Smooth muscle cell (in vitro differentiated cells): ENCODE results near the gene NKX6-2. TPM values are rescaled to one million over a fixed set of nuclear protein-coding genes. Genes with fewer than 3 reads are reported as not detected.
"Not testable (repeated sequence)": the region's sequence is repeated elsewhere in the genome, so short reads cannot be mapped to it uniquely, and the experiment has no call there.

ENCODE experiments used
- DNase-seq: peaks from one replicate; lab custom pipeline; 2025; ENCODE audit not compliant: unreplicated experiment; lab: John Stamatoyannopoulos, UW
- H2AFZ ChIP-seq: fragments of 200-600 bp; sonication (generic); 2 replicates; pipeline ENCODE4 v1.6.0; 2016; ENCODE audit warnings: antibody characterized with exemption, low read depth, mild to moderate bottlenecking
- H3F3A ChIP-seq: fragments of 200-600 bp; sonication (generic); 2 replicates; pipeline ENCODE4 v1.6.0; 2017; ENCODE audit warnings: antibody characterized with exemption, low read depth
- H3K27ac ChIP-seq: fragments of 200-600 bp; sonication (generic); 2 replicates; pipeline ENCODE4 v1.5.1; 2016; ENCODE audit warnings: low read depth, mild to moderate bottlenecking
- H3K27me3 ChIP-seq: fragments of 200-600 bp; sonication (generic); 2 replicates; pipeline ENCODE4 v1.6.1; 2016; ENCODE audit warnings: low read depth, mild to moderate bottlenecking
- H3K36me3 ChIP-seq: fragments of 200-600 bp; sonication (generic); 2 replicates; pipeline ENCODE4 v1.5.1; 2016; ENCODE audit warnings: low read depth
- H3K4me1 ChIP-seq: fragments of 200-600 bp; sonication (generic); 2 replicates; pipeline ENCODE4 v1.5.1; 2016; ENCODE audit warnings: low read depth
- H3K4me2 ChIP-seq: fragments of 200-600 bp; sonication (generic); 2 replicates; pipeline ENCODE4 v1.6.0; 2016; ENCODE audit warnings: mild to moderate bottlenecking
- H3K4me3 ChIP-seq: fragments of 200-600 bp; sonication (generic); 2 replicates; pipeline ENCODE4 v1.5.1; 2016; ENCODE audit warnings: mild to moderate bottlenecking
- H3K79me2 ChIP-seq: fragments of 200-600 bp; sonication (generic); 2 replicates; pipeline ENCODE4 v1.6.0; 2016; ENCODE audit warnings: low read depth, mild to moderate bottlenecking
- H3K9ac ChIP-seq: fragments of 200-600 bp; sonication (generic); 2 replicates; pipeline ENCODE4 v1.6.0; 2016; ENCODE audit warnings: low read depth
- H3K9me3 ChIP-seq: fragments of 200-600 bp; sonication (generic); replicated peaks from 2 replicates; pipeline ENCODE4 v1.5.1; 2016; ENCODE audit warnings: low read depth
- H4K20me1 ChIP-seq: fragments of 200-600 bp; sonication (generic); 2 replicates; pipeline ENCODE4 v1.6.0; 2016; ENCODE audit warnings: low read depth
- WGBS: methylation state at CpG from one replicate; pipeline ENCODE4 v1.1.7; 2016; ENCODE audit warnings: low lambda C conversion rate; 5-methylcytosine and 5-hydroxymethylcytosine counted together
- polyA plus RNA-seq: library from polyadenylated mRNA; unstranded; fragments of >200 nt; fragmentation: Nextera tagmentation; extraction: Ambion mirVana; gene quantifications from 2 replicates; pipeline ENCODE4 v1.2.1, GENCODE V29; 2016
- total RNA-seq: library from RNA; depleted of rRNA; stranded (reverse); fragments of >200 nt; gene quantifications from 2 replicates; pipeline ENCODE4 v1.2.3, GENCODE V29; 2014
- TF ChIP-seq, protein P1 (sequence below): fragments of 200-600 bp; sonication (generic); IDR thresholded peaks from 2 replicates; pipeline ENCODE4 v1.5.1; 2017; ENCODE audit warnings: borderline replicate concordance, mild to moderate bottlenecking, antibody characterized with exemption; ENCODE audit not compliant: insufficient read depth, poor library complexity, severe bottlenecking

Gene NKX6-2
- total and polyA plus RNA-seq, 2 experiments from 2014 or later: 12.7 TPM; not detected in 1

GRCh38 chr10:132802048-132802447 is 16.1 kb upstream of the NKX6-2 start:
- 96% methylated on average over 8 of the region's 8 CpGs for WGBS
- H3K9ac ChIP-seq: no peak overlapping the region

GRCh38 chr10:132799865-132800264 is 13.9 kb upstream of the NKX6-2 start:
- no peaks in the 10 kb centered on the region for H3F3A ChIP-seq
- no peaks in the 10 kb centered on the region for H3K9me3 ChIP-seq
- H3K27ac ChIP-seq: no peak overlapping the region
- H2AFZ ChIP-seq: no peak overlapping the region
- H3K4me3 ChIP-seq: no peak overlapping the region
- H3K27me3 ChIP-seq: peaks cover 5% of the 10 kb centered on the region
- no peaks in the 10 kb centered on the region for H3K36me3 ChIP-seq
- no peaks in the 10 kb centered on the region for H4K20me1 ChIP-seq
- H3K9ac ChIP-seq: no peak overlapping the region
- TF ChIP-seq, protein P1, sequence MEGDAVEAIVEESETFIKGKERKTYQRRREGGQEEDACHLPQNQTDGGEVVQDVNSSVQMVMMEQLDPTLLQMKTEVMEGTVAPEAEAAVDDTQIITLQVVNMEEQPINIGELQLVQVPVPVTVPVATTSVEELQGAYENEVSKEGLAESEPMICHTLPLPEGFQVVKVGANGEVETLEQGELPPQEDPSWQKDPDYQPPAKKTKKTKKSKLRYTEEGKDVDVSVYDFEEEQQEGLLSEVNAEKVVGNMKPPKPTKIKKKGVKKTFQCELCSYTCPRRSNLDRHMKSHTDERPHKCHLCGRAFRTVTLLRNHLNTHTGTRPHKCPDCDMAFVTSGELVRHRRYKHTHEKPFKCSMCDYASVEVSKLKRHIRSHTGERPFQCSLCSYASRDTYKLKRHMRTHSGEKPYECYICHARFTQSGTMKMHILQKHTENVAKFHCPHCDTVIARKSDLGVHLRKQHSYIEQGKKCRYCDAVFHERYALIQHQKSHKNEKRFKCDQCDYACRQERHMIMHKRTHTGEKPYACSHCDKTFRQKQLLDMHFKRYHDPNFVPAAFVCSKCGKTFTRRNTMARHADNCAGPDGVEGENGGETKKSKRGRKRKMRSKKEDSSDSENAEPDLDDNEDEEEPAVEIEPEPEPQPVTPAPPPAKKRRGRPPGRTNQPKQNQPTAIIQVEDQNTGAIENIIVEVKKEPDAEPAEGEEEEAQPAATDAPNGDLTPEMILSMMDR: no peak
- no peaks in the 10 kb centered on the region for H3K4me1 ChIP-seq
- DNase-seq: no peak
- no peak overlapping the region for H3K4me2 ChIP-seq
- WGBS: 95% methylated on average over 11 of the region's 11 CpGs
- no peaks in the 10 kb centered on the region for H3K79me2 ChIP-seq

More at GRCh38 chr10:132802048-132802447, 16.1 kb upstream of the NKX6-2 start:
- Histone ChIP-seq H3K4me2 (no peak overlapping the region), H3K27me3 (no peaks in the 10 kb centered on the region), H3K4me1 (no peaks in the 10 kb centered on the region), H3K9me3 (no peaks in the 10 kb centered on the region), H3K27ac (no peak overlapping the region), H4K20me1 (no peaks in the 10 kb centered on the region), H3K36me3 (no peaks in the 10 kb centered on the region), H3K4me3 (no peak overlapping the region), H3F3A (no peaks in the 10 kb centered on the region), H2AFZ (no peak overlapping the region), H3K79me2 (no peaks in the 10 kb centered on the region)
- TF ChIP-seq, protein P1: no peak
- no peak for DNase-seq

- no peaks in the 10 kb centered on the region for H3F3A ChIP-seq
- no peaks in the 10 kb centered on the region for H3K79me2 ChIP-seq
- no peaks in the 10 kb centered on the region for H3K9me3 ChIP-seq
- no peak overlapping the region for H3K27ac ChIP-seq
- no peaks in the 10 kb centered on the region for H3K4me1 ChIP-seq
- TF ChIP-seq, protein P1: no peak
- no peak overlapping the region for H3K4me3 ChIP-seq
- H3K36me3 ChIP-seq: no peaks in the 10 kb centered on the region
- no peaks in the 10 kb centered on the region for H4K20me1 ChIP-seq
- 95% methylated on average over 12 of the region's 15 CpGs for WGBS
- H2AFZ ChIP-seq: no peak overlapping the region
- no peak for DNase-seq
- H3K9ac ChIP-seq: no peak overlapping the region
- no peak overlapping the region for H3K4me2 ChIP-seq
- peaks cover 5% of the 10 kb centered on the region for H3K27me3 ChIP-seq
Observed at GRCh38 chr10:132798876-132799275, 12.9 kb upstream of the NKX6-2 start.

DNA sequence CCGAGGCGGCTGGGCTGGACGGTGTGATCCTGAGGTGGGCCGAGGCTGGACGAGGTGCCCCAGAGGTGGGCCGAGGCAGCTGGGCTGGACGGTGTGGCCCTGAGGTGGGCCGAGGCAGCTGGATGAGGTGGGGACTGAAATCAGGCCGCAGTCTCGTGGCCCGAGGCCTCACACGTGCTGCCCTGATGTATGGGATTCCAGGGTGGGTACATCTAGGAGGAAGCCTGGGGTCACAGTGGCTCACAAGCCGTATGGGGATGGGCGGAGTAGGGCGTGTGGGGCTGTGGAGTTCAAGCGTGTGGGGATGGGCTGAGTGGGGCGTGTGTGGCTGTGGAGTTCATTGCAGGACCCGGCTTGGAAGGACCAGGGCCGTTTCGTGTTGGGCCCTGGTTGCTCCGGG is 12.5 kb upstream of the NKX6-2 start:
- no peaks in the 10 kb centered on the region for H3K4me1 ChIP-seq
- no peak overlapping the region for H3K4me2 ChIP-seq
- no peaks in the 10 kb centered on the region for H3K36me3 ChIP-seq
- DNase-seq: no peak
- H3K27ac ChIP-seq: no peak overlapping the region
- H3K9me3 ChIP-seq: no peaks in the 10 kb centered on the region
- no peaks in the 10 kb centered on the region for H3F3A ChIP-seq
- no peak overlapping the region for H2AFZ ChIP-seq
- TF ChIP-seq, protein P1: no peak
- no peaks in the 10 kb centered on the region for H4K20me1 ChIP-seq
- H3K79me2 ChIP-seq: no peaks in the 10 kb centered on the region
- H3K4me3 ChIP-seq: no peak overlapping the region
- 93% methylated on average over 21 of the region's 21 CpGs for WGBS
- H3K9ac ChIP-seq: no peak overlapping the region
- peaks cover 8% of the 10 kb centered on the region for H3K27me3 ChIP-seq

GRCh38 chr10:132797986-132798385 is 12.0 kb upstream of the NKX6-2 start:
- not testable (repeated sequence) for H3K4me1 ChIP-seq, H3K27ac ChIP-seq, H3K4me2 ChIP-seq, DNase-seq, H3K27me3 ChIP-seq, H3K36me3 ChIP-seq, H3K9me3 ChIP-seq, H2AFZ ChIP-seq, H3K9ac ChIP-seq, H3F3A ChIP-seq, H4K20me1 ChIP-seq, H3K79me2 ChIP-seq, H3K4me3 ChIP-seq
- WGBS: 96% methylated on average over 25 of the region's 32 CpGs
